H1 (cell line): ENCODE results near the gene COMMD1. TPM values are rescaled to one million over a fixed set of nuclear protein-coding genes. Genes with fewer than 3 reads are reported as not detected.

ENCODE experiments used
- CTCF ChIA-PET: fragments of 300-600 bp; sonication (Branson Sonifier 250); formaldehyde crosslinking; loops from one replicate; lab custom pipeline; 2021; ENCODE audit not compliant: partially characterized antibody; lab: Charles Lee
- POLR2A ChIA-PET: fragments of 300-600 bp; sonication (Branson Sonifier 250); formaldehyde crosslinking; loops from one replicate; lab custom pipeline; 2021; ENCODE audit warnings: inconsistent platforms; ENCODE audit not compliant: partially characterized antibody; lab: Charles Lee
- DNase-seq, 2 experiments: peaks; one replicate each; pipeline versions ENCODE4 v3.0.0 to v3.0.0-alpha.2; 2010 to 2022; ENCODE audit warnings: low spot score in 2 of 2, low read depth in 1 of 2, mixed read lengths in 1 of 2
- FAIRE-seq: peaks from 2 replicates; lab custom pipeline; 2011; peaks lifted over from hg19 to GRCh38; lab: Jason Lieb, UNC
- H2AFZ ChIP-seq: 2 replicates; pipeline ENCODE4 v1.8.1; 2012; ENCODE audit warnings: low read length, inconsistent platforms
- H2AK5ac ChIP-seq: 2 replicates; pipeline ENCODE4 v1.6.1; 2013; ENCODE audit warnings: low read depth, low read length
- H2BK120ac ChIP-seq: replicated peaks from 2 replicates; pipeline ENCODE3; 2013; ENCODE audit warnings: low read depth, low read length, inconsistent platforms
- H2BK12ac ChIP-seq: 2 replicates; pipeline ENCODE4 v1.6.1; 2013; ENCODE audit warnings: low read depth, low read length
- H2BK15ac ChIP-seq: 2 replicates; pipeline ENCODE4 v1.6.1; 2013; ENCODE audit warnings: low read length
- H2BK20ac ChIP-seq: 2 replicates; pipeline ENCODE4 v1.6.1; 2013; ENCODE audit warnings: low read length
- H2BK5ac ChIP-seq: 2 replicates; pipeline ENCODE4 v1.6.1; 2013; ENCODE audit warnings: low read depth, low read length
- H3K14ac ChIP-seq: 2 replicates; pipeline ENCODE4 v1.6.1; 2013; ENCODE audit warnings: inconsistent platforms; ENCODE audit not compliant: insufficient read length
- H3K18ac ChIP-seq: 2 replicates; pipeline ENCODE4 v1.6.1; 2013; ENCODE audit warnings: low read length; ENCODE audit errors: extremely low read depth
- H3K23ac ChIP-seq: 2 replicates; pipeline ENCODE4 v1.6.1; 2013; ENCODE audit warnings: inconsistent platforms; ENCODE audit not compliant: insufficient read length
- H3K23me2 ChIP-seq: 2 replicates; pipeline ENCODE4 v1.6.1; 2013; ENCODE audit warnings: low read depth, low read length
- H3K27ac ChIP-seq: 2 replicates; pipeline ENCODE4 v1.6.1; 2011; ENCODE audit warnings: low read depth, low read length, inconsistent platforms
- H3K27me3 ChIP-seq, 4 experiments: replicated peaks in 1 of 4; 1 replicate in 1 of 4; 2 replicates in 3 of 4; pipeline versions ENCODE4 v1.6.1 to v1.8.1; 2011 to 2013; ENCODE audit warnings: low read length in 3 of 4, mild to moderate bottlenecking in 3 of 4, inconsistent platforms in 2 of 4, mixed read lengths in 2 of 4, moderate library complexity in 1 of 4; ENCODE audit not compliant: control insufficient read depth in 3 of 4, insufficient read depth in 3 of 4; ENCODE audit errors: extremely low read depth in 1 of 4
- H3K36me3 ChIP-seq, 4 experiments: 2 replicates each; pipeline versions ENCODE4 v1.6.1 to v1.8.1; 2011 to 2013; ENCODE audit warnings: mild to moderate bottlenecking in 4 of 4, low read length in 3 of 4, moderate library complexity in 2 of 4, control low read depth in 1 of 4, inconsistent platforms in 1 of 4; ENCODE audit not compliant: insufficient read depth in 4 of 4, control insufficient read depth in 2 of 4
- H3K4ac ChIP-seq: replicated peaks from 2 replicates; pipeline ENCODE3; 2013; ENCODE audit warnings: low read length, low read depth, mixed read lengths, inconsistent platforms; ENCODE audit not compliant: insufficient read length
- H3K4me1 ChIP-seq, 4 experiments: replicated peaks in 1 of 4; 1 replicate in 1 of 4; 2 replicates in 3 of 4; pipeline versions ENCODE4 v1.6.1 to v1.8.1; 2011 to 2013; ENCODE audit warnings: low read length in 3 of 4, inconsistent platforms in 2 of 4, mixed read lengths in 1 of 4; ENCODE audit not compliant: insufficient read depth in 4 of 4, control insufficient read depth in 3 of 4
- H3K4me2 ChIP-seq, 2 experiments: 2 replicates each; pipeline versions ENCODE4 v1.6.1 to v1.8.1; 2011 to 2013; ENCODE audit warnings: low read depth in 2 of 2, low read length in 2 of 2, control low read depth in 1 of 2, inconsistent platforms in 1 of 2, mild to moderate bottlenecking in 1 of 2; ENCODE audit not compliant: insufficient read depth in 1 of 2
- H3K4me3 ChIP-seq, 4 experiments: fragments of 200-600, 300-600 bp in 1 of 4; sonication (generic), shearing (Covaris generic), sonication (Bioruptor Twin) in 1 of 4; 2 replicates each; pipeline versions ENCODE4 v1.5.1 to v1.8.1; 2011 to 2016; ENCODE audit warnings: low read length in 4 of 4, low read depth in 3 of 4, control low read depth in 2 of 4, inconsistent platforms in 2 of 4, mild to moderate bottlenecking in 2 of 4, mixed read lengths in 1 of 4, moderate library complexity in 1 of 4; ENCODE audit not compliant: insufficient read depth in 2 of 4; ENCODE audit errors: extremely low read depth in 1 of 4
- H3K56ac ChIP-seq: replicated peaks from 2 replicates; pipeline ENCODE3; 2013; ENCODE audit warnings: low read depth, mild to moderate bottlenecking, mixed read lengths, low read length, inconsistent platforms; ENCODE audit not compliant: insufficient read length
- H3K79me1 ChIP-seq: 2 replicates; pipeline ENCODE4 v1.6.1; 2013; ENCODE audit warnings: low read depth, low read length, control low read depth
- H3K79me2 ChIP-seq, 2 experiments: 2 replicates each; pipeline versions ENCODE4 v1.6.1 to v1.8.1; 2012 to 2013; ENCODE audit warnings: low read length in 2 of 2, mild to moderate bottlenecking in 2 of 2, inconsistent platforms in 1 of 2; ENCODE audit not compliant: insufficient read depth in 2 of 2, control insufficient read depth in 1 of 2
- H3K9ac ChIP-seq, 4 experiments: replicated peaks in 1 of 4; 1 replicate in 1 of 4; 2 replicates in 3 of 4; pipeline versions ENCODE4 v1.6.1 to v1.8.1; 2011 to 2013; ENCODE audit warnings: low read depth in 3 of 4, low read length in 3 of 4, control low read depth in 2 of 4, mild to moderate bottlenecking in 2 of 4, moderate library complexity in 2 of 4, inconsistent platforms in 1 of 4; ENCODE audit errors: extremely low read depth in 1 of 4
- H3K9me3 ChIP-seq, 2 experiments: 2 replicates each; pipeline versions ENCODE4 v1.6.1 to v1.8.1; 2012 to 2013; ENCODE audit warnings: mild to moderate bottlenecking in 2 of 2, moderate library complexity in 2 of 2, control low read depth in 1 of 2, inconsistent platforms in 1 of 2, low read depth in 1 of 2, low read length in 1 of 2, mixed read lengths in 1 of 2; ENCODE audit not compliant: insufficient read depth in 2 of 2
- H4K20me1 ChIP-seq, 2 experiments: replicated peaks in 1 of 2; 2 replicates each; pipeline versions ENCODE3 to v1.8.1; 2011 to 2013; ENCODE audit warnings: inconsistent platforms in 2 of 2, low read length in 2 of 2, mild to moderate bottlenecking in 1 of 2; ENCODE audit not compliant: insufficient read depth in 2 of 2, control insufficient read depth in 1 of 2
- H4K5ac ChIP-seq: 2 replicates; pipeline ENCODE4 v1.6.1; 2013; ENCODE audit warnings: low read length, low read depth, mixed read lengths, inconsistent platforms; ENCODE audit not compliant: insufficient read length
- H4K8ac ChIP-seq: 2 replicates; pipeline ENCODE4 v1.8.0; 2013; ENCODE audit warnings: mild to moderate bottlenecking, moderate library complexity, low read length, inconsistent platforms; ENCODE audit not compliant: insufficient read depth; ENCODE audit errors: extremely low read depth
- H4K91ac ChIP-seq: replicated peaks from 2 replicates; pipeline ENCODE3; 2013; ENCODE audit warnings: low read length, mixed read lengths, inconsistent platforms; ENCODE audit not compliant: insufficient read length
- RBBP5 ChIP-seq: IDR thresholded peaks from 2 replicates; pipeline ENCODE4 v1.7.1; 2012; ENCODE audit warnings: low read depth, mild to moderate bottlenecking, inconsistent platforms, low read length, moderate library complexity, borderline replicate concordance
- SP2 ChIP-seq: IDR thresholded peaks from 2 replicates; pipeline ENCODE4 v1.6.1; 2012; ENCODE audit warnings: mild to moderate bottlenecking, low read length, inconsistent platforms
- TAF7 ChIP-seq: optimal IDR thresholded peaks from 2 replicates; pipeline ENCODE3; 2011; ENCODE audit warnings: low read depth, mild to moderate bottlenecking, inconsistent platforms, low read length, moderate library complexity, borderline replicate concordance
- TBP ChIP-seq: IDR thresholded peaks from 2 replicates; pipeline ENCODE4 v1.6.1; 2011; ENCODE audit warnings: low read depth, low read length, improper control_type of control experiment
- YY1 ChIP-seq: IDR thresholded peaks from 2 replicates; pipeline ENCODE4 v1.6.1; 2011; ENCODE audit warnings: low read depth, mild to moderate bottlenecking, low read length
- WGBS, 2 experiments: shearing (Covaris generic) in 1 of 2; methylation state at CpG; one replicate each; pipeline versions ENCODE4 v1.1.6 to v1.1.7; 2013 to 2015; ENCODE audit warnings: low lambda C conversion rate in 2 of 2, mixed read lengths in 2 of 2, inconsistent platforms in 1 of 2, low coverage in 1 of 2, missing lambda C conversion rate in 1 of 2; ENCODE audit not compliant: insufficient replicate concordance in 2 of 2, insufficient coverage in 1 of 2, insufficient read length in 1 of 2; ENCODE audit errors: extremely low coverage in 1 of 2, missing lambda C conversion rate in 1 of 2; 5-methylcytosine and 5-hydroxymethylcytosine counted together
- polyA plus RNA-seq, 7 experiments: library from polyadenylated mRNA; depleted of rRNA in 3 of 7; stranded (reverse) in 5 of 7; unstranded in 2 of 7; fragments of >200 nt in 5 of 7; fragments of 200-250 nt in 2 of 7; gene quantifications; 1 replicate in 5 of 7; 2 replicates in 1 of 7; 4 replicates in 1 of 7; pipeline versions ENCODE4 v1.2.1 to v1.2.3, GENCODE V29; 2011 to 2013; ENCODE audit warnings: missing spikeins in 2 of 7, mixed read lengths in 2 of 7
- total RNA-seq: library from RNA; stranded (reverse); fragmentation: NEBNext Ultra II Directional; extraction: Animal tissue kit (Norgen Biotek cat#: 25700); gene quantifications from 2 replicates; pipeline ENCODE4 v1.2.1, GENCODE V29; 2021

COMMD1 gene
- total and polyA plus RNA-seq, 2 of the 8 experiments (the other 6 are each of a cell fraction or from before 2014, with no cell fraction given): 23.5 to 28.3 TPM

DNA sequence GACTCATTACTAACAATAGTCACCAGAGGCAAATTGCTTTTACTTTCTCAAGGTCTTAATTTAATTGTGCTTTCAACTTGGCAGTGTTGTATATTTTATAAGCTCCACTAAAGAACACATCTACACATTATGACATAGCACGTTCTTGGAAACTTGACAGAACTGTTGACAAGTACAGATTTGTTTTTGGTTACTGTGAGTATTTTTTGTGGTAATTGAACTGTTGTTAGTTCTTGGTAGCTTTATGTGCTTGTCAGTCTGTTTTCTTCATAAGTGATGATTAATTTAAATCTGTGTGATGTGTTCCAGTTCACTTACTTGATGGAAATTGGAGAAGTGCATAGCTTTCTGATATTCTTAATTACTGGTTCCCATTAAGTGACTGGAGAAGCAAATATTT, 63.9 kb downstream of the COMMD1 start:
- Histone ChIP-seq H3K56ac (no peak overlapping the region), H3K9ac (no peak overlapping the region), H3K27me3 (no peaks in the 10 kb centered on the region), H2AK5ac (no peak overlapping the region), H2BK15ac (no peak overlapping the region), H2BK20ac (no peak overlapping the region), H4K8ac (no peak overlapping the region), H2BK120ac (no peak overlapping the region), H4K91ac (no peak overlapping the region), H3K4me2 (no peak overlapping the region), H2BK12ac (no peak overlapping the region), H3K23me2 (no peaks in the 10 kb centered on the region; the same call in 1 of the 2 replicates), H3K23ac (no peak overlapping the region), H3K4ac (no peak overlapping the region), H3K79me2 (no peaks in the 10 kb centered on the region), H3K9me3 (no peaks in the 10 kb centered on the region), H2AFZ (no peak overlapping the region), H4K20me1 (no peaks in the 10 kb centered on the region), H2BK5ac (no peak overlapping the region), H3K18ac (no peak overlapping the region), H3K79me1 (no peaks in the 10 kb centered on the region), H3K14ac (no peak overlapping the region), H3K4me3 (no peak overlapping the region), H3K27ac (no peak overlapping the region), H4K5ac (no peak overlapping the region), H3K36me3 (no peaks in the 10 kb centered on the region), H3K4me1 (peaks cover 0 to 3% (median 0%) of the 10 kb centered on the region in 4 experiments; a peak in 3 of 7 replicates)
- no peak for DNase-seq
- no peak for TF ChIP-seq YY1
- TF ChIP-seq RBBP5: no peak
- TF ChIP-seq TAF7: no peak
- TF ChIP-seq SP2: no peak
- TF ChIP-seq TBP: no peak
- 89% methylated on average over 1 of the region's 1 CpG; no CpG with 5 or more reads in 1 of the 2 experiments for WGBS, 2 experiments
- FAIRE-seq: no peak
- POLR2A ChIA-PET: no interaction called here
- CTCF ChIA-PET: interaction anchor here (0.6 to 1.9 kb wide), 5 partner anchors 21 to 557 kb away, joined by 3 to 8 read pairs (median 3); no protein-coding TSS in a partner anchor
